ENCODE results near the gene CHKA.

The CHKA gene

GRCh38 chr11:68021167-68021787 lies 99.9 kb downstream of the CHKA start:
- H3K4me3 ChIP-seq (ENCODE audit: low read length) = no peak overlapping the region
- H3K4me2 ChIP-seq (ENCODE audit: low read depth, low read length) = 0 out of 2 replicates have a peak overlapping the region, but pooled peaks have one; percentile 25
- TF ChIP-seq CTCF (IDR thresholded peaks at IDR 0.05; ENCODE audit: low read length) = peak; percentile 59
- TF ChIP-seq EZH2 (optimal IDR thresholded peaks at IDR 0.05; ENCODE audit: low read depth, low read length) = no peak
- TF ChIP-seq EZH2phosphoT487 (IDR thresholded peaks at IDR 0.05; ENCODE audit: low read length) = no peak
- no peaks in the 10 kb centered on the region for H4K20me1 ChIP-seq (ENCODE audit: insufficient read depth, low read length)
- H3K9ac ChIP-seq (ENCODE audit: low read length) = no peak overlapping the region
- H2AFZ ChIP-seq (ENCODE audit: low read length) = peak overlapping the region; percentile 31; the same call in 1 of the 2 replicates
- no peaks in the 10 kb centered on the region for H3F3A ChIP-seq (ENCODE audit: insufficient read depth, low read length)
- no peaks in the 10 kb centered on the region for H3K36me3 ChIP-seq (replicated peaks; ENCODE audit: insufficient read depth, low read length)
- no peaks in the 10 kb centered on the region for H3K79me2 ChIP-seq (ENCODE audit: low read length)
- no peaks in the 10 kb centered on the region for H3K27me3 ChIP-seq (replicated peaks; ENCODE audit: insufficient read depth, low read length)
- peaks cover 9% of the 10 kb centered on the region for H3K4me1 ChIP-seq (ENCODE audit: low read length)
- H3K27ac ChIP-seq (ENCODE audit: low read length) = no peak overlapping the region
- H3K9me3 ChIP-seq (replicated peaks; ENCODE audit: insufficient read depth, low read length) = no peaks in the 10 kb centered on the region
- H3K9me2 ChIP-seq (replicated peaks; ENCODE audit: insufficient read depth, low read length) = no peaks in the 10 kb centered on the region
- DNase-seq = peak; percentile 59

- no peaks in the 10 kb centered on the region for H3K9me3 ChIP-seq (replicated peaks; ENCODE audit: insufficient read depth, low read length)
- no peak for DNase-seq
- H3K4me1 ChIP-seq (ENCODE audit: low read length) = peaks cover 9% of the 10 kb centered on the region
- no peak overlapping the region for H3K9ac ChIP-seq (ENCODE audit: low read length)
- H2AFZ ChIP-seq (ENCODE audit: low read length) = no peak overlapping the region
- no peaks in the 10 kb centered on the region for H3K27me3 ChIP-seq (replicated peaks; ENCODE audit: insufficient read depth, low read length)
- no peaks in the 10 kb centered on the region for H3F3A ChIP-seq (ENCODE audit: insufficient read depth, low read length)
- H3K4me2 ChIP-seq (ENCODE audit: low read depth, low read length) = 0 out of 2 replicates have a peak overlapping the region, but pooled peaks have one; percentile 25
- no peaks in the 10 kb centered on the region for H3K79me2 ChIP-seq (ENCODE audit: low read length)
- no peak overlapping the region for H3K27ac ChIP-seq (ENCODE audit: low read length)
- no peaks in the 10 kb centered on the region for H4K20me1 ChIP-seq (ENCODE audit: insufficient read depth, low read length)
- TF ChIP-seq EZH2 (optimal IDR thresholded peaks at IDR 0.05; ENCODE audit: low read depth, low read length) = no peak
- TF ChIP-seq CTCF (IDR thresholded peaks at IDR 0.05; ENCODE audit: low read length) = peak; percentile 36
- no peaks in the 10 kb centered on the region for H3K9me2 ChIP-seq (replicated peaks; ENCODE audit: insufficient read depth, low read length)
- H3K4me3 ChIP-seq (ENCODE audit: low read length) = no peak overlapping the region
- no peaks in the 10 kb centered on the region for H3K36me3 ChIP-seq (replicated peaks; ENCODE audit: insufficient read depth, low read length)
Measured at GRCh38 chr11:68020575-68020974, 100.6 kb downstream of the CHKA start.

GRCh38 chr11:68019486-68019885 lies 101.7 kb downstream of the CHKA start:
- no peaks in the 10 kb centered on the region for H3F3A ChIP-seq (ENCODE audit: insufficient read depth, low read length)
- H3K4me3 ChIP-seq (ENCODE audit: low read length) = no peak overlapping the region
- H3K27ac ChIP-seq (ENCODE audit: low read length) = no peak overlapping the region
- H3K4me1 ChIP-seq (ENCODE audit: low read length) = peaks cover 9% of the 10 kb centered on the region
- H3K9ac ChIP-seq (ENCODE audit: low read length) = no peak overlapping the region
- DNase-seq = no peak
- H2AFZ ChIP-seq (ENCODE audit: low read length) = no peak overlapping the region
- no peaks in the 10 kb centered on the region for H3K9me2 ChIP-seq (replicated peaks; ENCODE audit: insufficient read depth, low read length)
- H3K36me3 ChIP-seq (replicated peaks; ENCODE audit: insufficient read depth, low read length) = no peaks in the 10 kb centered on the region
- TF ChIP-seq EZH2 (optimal IDR thresholded peaks at IDR 0.05; ENCODE audit: low read depth, low read length) (no peak), CTCF (IDR thresholded peaks at IDR 0.05; ENCODE audit: low read length) (no peak), EZH2phosphoT487 (IDR thresholded peaks at IDR 0.05; ENCODE audit: low read length) (no peak)
- H3K9me3 ChIP-seq (replicated peaks; ENCODE audit: insufficient read depth, low read length) = no peaks in the 10 kb centered on the region
- no peaks in the 10 kb centered on the region for H3K27me3 ChIP-seq (replicated peaks; ENCODE audit: insufficient read depth, low read length)
- H3K4me2 ChIP-seq (ENCODE audit: low read depth, low read length) = no peak overlapping the region
- no peaks in the 10 kb centered on the region for H3K79me2 ChIP-seq (ENCODE audit: low read length)
- H4K20me1 ChIP-seq (ENCODE audit: insufficient read depth, low read length) = no peaks in the 10 kb centered on the region

All from MM.1S (cell line).